NCI-H146 treated with DMSO at 0.1 percent for 48 hours (cell line): ENCODE measurements around the gene IL17D.
A peak's percentile ranks its signal among the peaks of the same experiment; 100 is the strongest.
"Not testable (repeated sequence)": the region's sequence is repeated elsewhere in the genome, so short reads cannot be mapped to it uniquely, and the experiment has no call there.

Experiments
- DNase-seq: peaks from one replicate; lab custom pipeline; 2025; ENCODE audit not compliant: unreplicated experiment; lab: John Stamatoyannopoulos, UW

IL17D gene

DNA sequence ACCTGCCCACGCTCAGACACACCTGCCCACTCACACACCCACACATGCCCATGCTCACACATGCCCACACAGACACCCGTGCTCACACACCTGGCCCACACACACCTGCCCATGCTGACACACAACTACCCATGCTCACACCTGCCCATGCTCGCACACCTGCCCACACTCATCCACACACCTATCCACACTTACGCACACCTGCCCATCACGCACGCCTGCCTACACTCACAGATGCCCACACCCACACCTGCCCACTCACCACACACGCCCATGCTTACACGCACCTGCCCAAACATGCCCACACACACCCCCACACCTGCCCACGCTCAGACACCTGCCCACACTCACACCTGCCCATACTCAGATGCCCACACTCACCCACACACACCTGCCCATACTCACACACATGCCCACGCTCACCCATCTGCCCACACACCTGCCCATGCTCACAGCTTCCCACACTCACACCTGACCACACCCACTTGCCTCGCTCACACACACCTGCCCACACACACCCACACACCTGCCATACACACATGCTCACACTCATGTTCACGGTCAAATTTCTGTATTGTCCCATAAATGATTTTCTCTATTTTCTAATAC lies 15.6 kb downstream of the IL17D start:
- DNase-seq = no peak

DNA sequence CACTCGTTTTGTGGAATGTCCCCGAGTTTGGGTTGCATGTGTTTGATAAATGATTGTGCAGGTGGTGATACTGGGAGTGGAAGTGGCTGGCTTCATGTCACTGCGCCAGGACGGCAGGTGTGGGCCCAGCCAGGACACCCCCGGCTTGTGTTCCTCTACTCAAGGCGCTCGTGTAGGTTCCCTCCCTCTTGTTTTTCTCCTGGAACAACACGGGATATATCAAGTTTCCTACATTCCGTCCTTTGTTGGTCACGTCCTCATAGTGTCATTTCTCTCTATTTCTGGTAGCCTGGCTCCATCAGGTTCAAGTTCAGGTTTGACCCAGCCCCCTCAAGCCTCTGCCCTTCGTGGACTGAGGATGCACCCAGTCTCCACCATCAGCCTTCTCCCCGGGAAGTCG lies 16.3 kb downstream of the IL17D start:
- DNase-seq = no peak

DNA sequence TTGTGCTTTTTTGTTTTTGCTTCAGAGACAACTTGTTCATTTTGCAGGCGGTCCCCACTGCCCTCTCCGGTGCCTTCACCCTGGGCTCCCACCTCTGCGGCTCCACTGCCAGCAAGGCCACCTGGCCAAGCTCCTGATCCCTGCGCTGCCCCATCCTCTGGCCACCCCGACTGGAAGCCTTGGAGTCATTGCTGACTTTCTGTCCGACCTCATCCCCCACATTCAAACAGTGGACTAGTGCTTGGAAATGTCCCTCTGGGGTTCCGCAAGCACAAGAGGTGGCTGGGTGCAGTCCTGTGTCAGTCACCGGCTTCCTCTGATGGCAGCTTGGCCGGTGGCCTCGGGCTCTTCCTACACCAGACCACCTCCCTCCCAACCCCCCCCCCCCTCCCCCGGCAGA lies 17.0 kb downstream of the IL17D start:
- no peak for DNase-seq

DNA sequence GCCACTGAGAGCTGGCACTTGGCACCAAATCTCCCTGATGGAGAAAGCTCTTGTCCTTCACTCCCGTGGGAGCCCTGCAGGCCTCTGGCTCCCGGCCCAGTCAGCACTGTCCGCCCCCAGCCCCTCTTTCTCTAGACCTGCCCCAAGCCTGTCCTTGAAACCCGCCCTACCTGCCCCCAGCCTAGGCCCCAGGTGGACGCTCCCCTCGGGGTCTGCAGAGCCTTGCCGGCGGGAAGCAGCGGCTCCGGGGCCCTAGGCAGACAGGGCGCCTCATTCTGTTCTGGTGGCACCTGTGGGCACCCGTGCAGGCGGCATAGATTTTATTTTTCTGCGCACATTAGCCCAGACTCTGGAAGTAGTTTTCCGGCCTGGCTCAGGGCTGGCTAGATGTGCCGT lies 17.6 kb downstream of the IL17D start:
- DNase-seq = no peak

DNA sequence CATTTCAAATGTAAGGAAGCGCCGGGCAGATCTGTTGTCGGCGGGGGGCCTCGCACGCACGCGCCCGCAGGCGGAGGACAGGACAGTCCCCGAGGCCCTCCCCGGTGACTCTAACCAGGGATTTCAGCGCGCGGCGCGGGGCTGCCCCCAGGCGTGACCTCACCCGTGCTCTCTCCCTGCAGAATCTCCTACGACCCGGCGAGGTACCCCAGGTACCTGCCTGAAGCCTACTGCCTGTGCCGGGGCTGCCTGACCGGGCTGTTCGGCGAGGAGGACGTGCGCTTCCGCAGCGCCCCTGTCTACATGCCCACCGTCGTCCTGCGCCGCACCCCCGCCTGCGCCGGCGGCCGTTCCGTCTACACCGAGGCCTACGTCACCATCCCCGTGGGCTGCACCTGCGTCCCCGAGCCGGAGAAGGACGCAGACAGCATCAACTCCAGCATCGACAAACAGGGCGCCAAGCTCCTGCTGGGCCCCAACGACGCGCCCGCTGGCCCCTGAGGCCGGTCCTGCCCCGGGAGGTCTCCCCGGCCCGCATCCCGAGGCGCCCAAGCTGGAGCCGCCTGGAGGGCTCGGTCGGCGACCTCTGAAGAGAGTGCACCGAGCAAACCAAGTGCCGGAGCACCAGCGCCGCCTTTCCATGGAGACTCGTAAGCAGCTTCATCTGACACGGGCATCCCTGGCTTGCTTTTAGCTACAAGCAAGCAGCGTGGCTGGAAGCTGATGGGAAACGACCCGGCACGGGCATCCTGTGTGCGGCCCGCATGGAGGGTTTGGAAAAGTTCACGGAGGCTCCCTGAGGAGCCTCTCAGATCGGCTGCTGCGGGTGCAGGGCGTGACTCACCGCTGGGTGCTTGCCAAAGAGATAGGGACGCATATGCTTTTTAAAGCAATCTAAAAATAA lies 18.2 kb downstream of the IL17D start:
- peak; percentile 28 for DNase-seq

DNA sequence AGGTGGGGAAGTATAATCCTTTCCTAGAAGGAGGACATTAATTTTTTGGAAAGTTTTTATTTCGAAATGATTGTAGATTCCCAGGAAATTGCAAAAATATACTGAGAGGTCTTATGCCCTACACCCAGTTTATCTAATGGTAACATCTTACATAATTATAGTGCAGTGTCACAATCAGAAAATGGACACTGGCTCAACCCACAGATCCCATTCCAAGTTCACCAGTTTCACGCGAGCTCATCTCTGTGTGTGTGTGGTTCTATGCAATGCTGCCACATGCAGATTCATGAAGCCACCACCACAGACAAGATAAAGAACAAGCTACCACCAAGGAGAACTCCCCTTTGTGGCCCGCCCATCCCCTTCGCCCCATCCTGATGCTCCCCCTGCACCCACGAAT lies 24.4 kb downstream of the IL17D start:
- DNase-seq = no peak

DNA sequence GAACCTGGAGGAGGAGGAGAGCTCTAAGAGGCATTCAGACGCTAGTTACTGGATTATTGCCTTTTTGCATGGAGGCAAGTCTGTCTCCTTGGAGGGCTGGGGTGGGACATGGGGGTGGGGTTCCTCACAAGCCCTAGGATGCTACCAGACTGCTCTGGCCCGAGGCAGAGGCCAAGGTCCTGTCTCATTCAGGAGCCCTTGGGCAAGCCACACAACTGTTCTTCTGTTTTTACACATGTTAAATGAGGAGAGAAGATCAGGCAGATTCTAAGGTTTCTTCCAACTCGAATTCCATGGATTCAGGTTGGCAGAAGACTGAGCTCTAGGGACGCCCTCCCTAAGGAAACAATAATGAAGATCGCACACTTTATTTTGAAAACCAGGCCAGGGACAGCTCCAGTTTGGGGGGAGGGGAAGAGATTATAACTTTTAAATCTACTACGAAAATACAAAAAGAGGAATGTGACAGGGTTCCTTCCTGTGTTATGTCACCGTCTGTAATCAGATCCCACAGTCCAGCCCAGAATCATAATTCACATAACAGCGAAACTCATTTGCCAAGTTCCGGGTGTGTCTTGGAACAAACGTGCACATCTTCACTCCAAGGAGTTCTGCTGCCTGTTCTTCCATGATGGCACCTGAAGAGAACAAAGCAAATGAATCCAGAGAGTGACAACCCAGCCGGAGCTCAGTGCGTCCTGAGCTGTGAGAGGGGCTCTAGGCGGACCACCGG lies 25.2 kb downstream of the IL17D start:
- no peak for DNase-seq

DNA sequence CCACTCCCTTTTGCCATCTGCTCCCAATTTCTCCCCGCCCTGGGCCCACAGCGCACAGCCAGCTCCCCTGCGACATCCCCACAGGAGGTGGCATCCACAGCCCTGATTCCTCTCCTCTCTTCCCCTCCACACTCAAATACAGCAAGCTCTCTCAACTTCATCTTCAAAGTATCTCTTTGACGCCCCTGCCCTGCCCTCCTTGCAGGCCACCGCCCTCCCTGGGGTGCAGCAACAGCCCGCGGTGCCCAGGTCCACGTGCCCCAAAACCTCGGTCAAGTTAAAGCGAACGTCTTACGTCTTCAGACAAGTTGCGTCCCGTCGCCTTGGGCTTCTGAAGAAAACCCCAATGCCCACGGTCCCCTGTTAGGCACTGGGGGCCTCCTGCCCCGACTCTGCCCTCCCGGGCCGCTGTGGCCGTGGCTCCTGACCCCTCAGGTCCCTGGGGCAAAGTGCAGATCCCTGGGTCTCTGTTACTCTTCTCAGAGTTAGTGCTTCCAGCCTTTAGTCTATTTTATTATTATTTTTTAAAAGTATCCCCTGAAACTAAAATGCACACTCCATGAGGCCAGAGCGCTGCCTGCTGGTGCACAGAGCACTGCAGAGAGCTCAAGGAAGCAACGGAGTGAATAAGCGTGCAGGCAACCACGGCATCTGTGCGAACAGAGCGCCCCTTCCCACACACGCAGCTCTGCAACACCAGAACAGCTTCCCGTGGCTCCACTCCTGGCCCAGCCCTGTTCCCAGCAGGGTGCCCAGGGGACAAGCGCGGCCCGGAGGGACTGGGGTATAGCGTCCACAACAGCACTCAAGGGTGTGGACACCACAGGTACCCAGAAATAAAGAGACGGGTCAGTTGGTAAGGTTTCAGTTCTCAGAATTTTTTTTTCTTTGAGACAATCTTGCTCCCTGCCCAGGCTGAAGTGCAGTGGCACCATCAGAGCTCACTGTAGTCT lies 26.4 kb downstream of the IL17D start:
- DNase-seq = no peak

DNA sequence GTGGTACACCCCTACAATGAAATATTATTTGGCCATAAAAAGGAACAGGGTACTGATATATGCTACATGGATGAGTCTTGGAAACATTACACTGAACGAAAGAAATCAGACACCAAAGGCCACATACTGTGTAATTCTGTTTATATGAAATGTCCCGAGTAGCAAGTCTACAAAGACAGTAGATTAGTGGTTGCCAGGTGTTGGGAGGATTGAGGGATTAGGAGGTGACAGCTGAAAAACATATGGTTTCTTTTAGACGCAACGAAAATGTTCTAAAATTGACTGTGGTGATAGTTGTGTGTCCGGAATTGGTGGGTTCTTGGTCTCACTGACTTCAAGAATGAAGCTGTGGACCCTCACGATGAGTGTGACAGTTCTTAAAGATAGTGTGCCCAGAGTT lies 35.1 kb downstream of the IL17D start:
- no peak for DNase-seq

DNA sequence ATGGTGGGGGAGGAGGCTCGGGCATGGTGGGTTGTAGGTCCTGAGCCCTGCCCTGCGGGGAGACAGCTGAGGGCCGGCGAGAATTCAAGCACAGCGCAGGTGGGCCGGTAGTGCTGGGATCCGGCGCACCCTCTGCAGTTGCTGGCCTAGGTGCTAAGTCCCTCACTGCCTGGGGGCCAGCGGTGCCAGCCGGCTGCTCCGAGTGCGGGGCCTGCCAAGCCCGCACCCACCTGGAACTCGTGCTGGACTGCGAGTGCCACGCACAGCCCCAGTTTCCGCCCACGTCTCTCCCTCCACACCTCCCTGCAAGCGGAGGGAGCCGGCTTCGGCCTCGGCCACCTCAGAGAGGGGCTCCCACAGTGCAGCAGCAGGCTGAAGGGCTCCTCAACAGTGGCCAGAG lies 36.5 kb downstream of the IL17D start:
- DNase-seq = no peak

DNA sequence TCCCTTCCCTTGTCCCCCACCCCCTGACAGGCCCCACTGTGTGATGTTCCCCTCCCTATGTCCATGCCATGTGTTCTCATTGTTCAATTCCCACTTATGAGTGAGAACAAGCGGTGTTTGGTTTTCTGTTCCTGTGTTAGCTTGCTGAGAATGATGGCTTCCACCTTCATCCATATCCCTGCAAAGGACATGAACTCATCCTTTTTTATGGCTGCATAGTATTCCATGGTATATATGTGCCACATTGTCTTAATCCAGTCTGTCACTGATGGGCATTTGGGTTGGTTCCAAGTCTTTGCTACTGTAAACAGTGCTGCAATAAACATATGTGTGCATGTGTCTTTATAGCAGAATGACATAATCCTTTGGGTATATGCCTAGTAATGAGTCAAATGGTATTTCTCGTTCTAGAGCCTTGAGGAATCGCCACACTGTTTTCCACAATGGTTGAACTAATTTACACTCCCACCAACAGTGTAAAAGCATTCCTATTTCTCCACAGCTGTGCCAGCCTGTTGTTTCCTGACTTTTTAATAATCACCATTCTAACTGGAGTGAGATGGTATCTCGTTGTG lies 40.4 kb downstream of the IL17D start:
- not testable (repeated sequence) for DNase-seq

DNA sequence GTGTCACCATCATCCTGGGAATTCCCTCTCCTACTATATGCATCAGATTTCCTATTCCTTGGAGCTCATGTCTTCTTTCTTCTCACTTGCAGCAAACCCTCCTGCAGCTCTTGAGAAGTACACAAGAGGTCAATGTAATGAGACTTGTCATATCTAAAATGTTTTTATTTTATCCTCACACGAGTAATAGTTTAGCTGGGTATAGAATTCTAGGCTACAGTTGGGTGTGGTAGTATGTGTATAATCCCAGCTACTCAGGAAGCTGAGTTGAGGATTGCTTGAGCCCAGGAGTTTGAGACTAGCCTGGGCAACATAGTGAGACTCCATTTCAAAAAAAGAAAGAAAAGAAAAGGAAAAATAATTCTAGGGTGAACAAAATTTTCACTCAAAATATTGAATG lies 45.9 kb downstream of the IL17D start:
- no peak for DNase-seq

DNA sequence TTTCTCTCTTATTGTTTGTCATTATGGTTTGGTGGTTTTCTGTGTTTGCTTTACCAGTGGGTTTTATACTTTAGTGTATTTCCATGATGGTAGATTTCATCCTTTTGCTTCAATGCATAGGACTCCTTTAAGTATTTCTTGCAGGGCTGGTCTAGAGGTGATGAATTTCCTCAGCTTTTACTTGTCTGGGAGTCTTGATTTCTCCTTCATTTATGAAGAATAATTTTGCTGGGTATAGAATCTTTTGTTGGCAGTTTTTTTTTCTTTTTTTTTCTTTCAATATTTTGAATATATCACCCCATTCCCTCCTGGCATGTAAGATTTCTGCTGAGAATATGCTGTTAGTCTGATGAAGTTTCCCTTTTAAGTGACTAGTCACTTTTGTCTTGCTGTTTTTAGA lies 50.5 kb downstream of the IL17D start:
- no peak for DNase-seq

DNA sequence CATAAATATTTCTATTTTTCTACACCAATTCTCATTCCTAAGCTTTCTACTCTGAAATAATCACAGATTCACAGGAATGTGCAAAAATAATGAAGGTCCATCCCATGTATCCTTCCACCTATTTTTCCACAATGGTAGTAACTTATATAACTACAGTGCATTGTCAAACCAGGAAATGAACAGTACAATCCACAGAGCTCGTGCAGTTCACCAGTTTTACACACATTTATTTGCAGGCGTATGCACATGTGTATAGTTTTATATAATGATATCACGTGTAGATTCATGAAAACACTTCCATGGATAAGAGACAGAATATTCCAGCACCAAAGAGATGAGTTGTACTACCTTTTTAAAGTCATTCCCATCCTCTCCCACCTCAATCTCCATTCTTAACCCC lies 57.4 kb downstream of the IL17D start:
- no peak for DNase-seq

DNA sequence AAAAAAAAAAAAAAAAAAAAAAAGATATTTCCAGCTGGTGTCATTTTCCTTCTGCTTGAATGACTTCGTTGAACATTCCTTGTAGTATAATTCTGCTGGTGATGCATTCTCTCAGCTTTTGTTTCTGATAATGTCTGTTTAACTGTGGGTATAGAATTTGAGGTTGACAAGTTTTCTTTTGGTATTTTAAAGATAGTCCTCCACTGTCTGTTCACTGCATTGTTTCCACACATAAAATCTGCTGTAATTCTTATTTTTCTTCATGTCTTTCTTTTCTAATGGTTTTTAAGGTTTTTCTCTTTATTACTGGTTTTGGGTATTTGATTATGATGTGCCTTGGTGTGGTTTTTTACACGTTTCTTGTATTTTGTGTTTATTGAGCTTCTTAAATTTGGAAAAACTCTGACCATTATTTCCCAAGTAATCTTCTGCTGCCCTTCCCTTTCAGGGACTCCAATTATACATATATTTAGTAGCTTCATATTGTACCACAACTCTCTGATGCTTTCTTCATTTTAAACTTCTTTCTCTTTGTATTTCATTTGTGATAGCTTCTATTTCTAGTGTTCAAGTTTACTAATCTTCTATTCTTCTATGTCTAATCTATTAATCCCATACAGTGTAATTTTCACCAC lies 63.9 kb downstream of the IL17D start:
- DNase-seq = no peak

DNA sequence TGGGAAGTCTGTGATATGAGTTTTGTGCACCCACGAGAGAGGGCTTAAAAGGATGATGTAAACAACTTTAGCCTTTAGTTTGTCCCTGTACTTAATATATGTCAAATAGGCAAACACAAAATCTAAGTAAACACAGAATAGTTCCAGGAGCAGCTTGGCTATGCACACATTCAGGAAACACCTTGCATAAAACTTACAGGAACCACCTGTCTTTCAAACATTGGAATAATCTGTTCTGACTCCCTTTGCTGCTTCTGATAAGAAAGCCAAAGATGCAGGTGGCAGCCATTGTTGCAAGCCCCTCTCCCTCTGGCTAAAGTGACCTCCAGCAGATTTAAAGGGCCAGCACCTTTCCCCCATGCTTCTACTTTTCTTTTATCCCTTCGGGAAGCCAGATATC lies 65.6 kb downstream of the IL17D start:
- DNase-seq = peak; percentile 6

DNA sequence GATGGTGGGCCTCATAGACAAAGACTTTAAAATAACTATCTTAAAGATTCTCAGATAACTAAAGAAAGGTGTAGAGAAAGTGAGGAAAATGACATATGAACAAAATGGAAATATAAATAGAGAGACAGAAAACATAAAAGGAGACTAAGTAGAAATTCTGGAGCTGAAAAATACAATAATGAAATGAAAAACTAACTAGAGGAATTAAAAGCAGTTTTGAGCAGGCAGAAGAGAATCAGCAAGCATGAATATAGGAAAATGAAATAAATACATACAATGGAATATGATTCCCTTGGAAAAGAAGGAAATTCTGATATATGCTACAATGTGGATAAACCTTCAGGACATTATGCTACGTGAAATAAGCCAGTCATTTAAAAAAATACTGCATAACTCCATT lies 66.3 kb downstream of the IL17D start:
- no peak for DNase-seq
